Activated T-cell treated with anti-CD3 and anti-CD28 coated beads, Interleukin-2, amount 50 U/mL, for 1 hour (primary cell): ENCODE results near the gene MT1F.

Experiments used
- DNase-seq: peaks from one replicate; pipeline ENCODE4 v3.0.0-alpha.2; 2020

Gene MT1F

GRCh38 chr16:56701534-56701933 is 43.8 kb downstream of the MT1F start:
- no peak for DNase-seq

- no peak for DNase-seq
These were observed 45.1 kb downstream of the MT1F start for GRCh38 chr16:56702836-56703235.
